HL-60 (cell line): ENCODE measurements around the gene OR10A6.

Source experiments
- DNase-seq, 2 experiments: peaks; one replicate each; pipeline ENCODE4 v3.0.0-alpha.2; 2010 to 2020; ENCODE audit warnings: low read depth in 1 of 2, low spot score in 1 of 2
- H3K27ac ChIP-seq: fragments of 250-450 bp; sonication (Bioruptor Pico); replicated peaks from 2 replicates; pipeline ENCODE4 v1.5.1; 2020; ENCODE audit warnings: mild to moderate bottlenecking, moderate library complexity
- H3K27me3 ChIP-seq: fragments of 250-450 bp; sonication (Bioruptor Pico); 2 replicates; pipeline ENCODE4 v1.5.1; 2021; ENCODE audit warnings: mild to moderate bottlenecking, moderate library complexity; ENCODE audit not compliant: insufficient read depth, poor library complexity, severe bottlenecking
- H3K4me3 ChIP-seq: replicated peaks from 2 replicates; pipeline ENCODE4 v1.5.1; 2011; ENCODE audit warnings: mild to moderate bottlenecking, control low read depth, low read length; ENCODE audit not compliant: insufficient read depth
- CTCF ChIP-seq: IDR thresholded peaks from one replicate; pipeline ENCODE4 v1.5.1; 2011; ENCODE audit warnings: low read length, control low read depth, inconsistent platforms; ENCODE audit not compliant: insufficient read depth
- GABPA ChIP-seq: IDR thresholded peaks from 2 replicates; pipeline ENCODE4 v1.6.1; 2012; ENCODE audit warnings: low read depth
- POLR2AphosphoS5 ChIP-seq: IDR thresholded peaks from 2 replicates; pipeline ENCODE4 v1.6.1; 2012; ENCODE audit warnings: low read depth
- REST ChIP-seq: IDR thresholded peaks from 2 replicates; pipeline ENCODE4 v1.6.1; 2012; ENCODE audit warnings: low read depth; ENCODE audit not compliant: insufficient replicate concordance
- SPI1 ChIP-seq: IDR thresholded peaks from 2 replicates; pipeline ENCODE4 v1.6.1; 2012; ENCODE audit warnings: low read depth, mild to moderate bottlenecking, borderline replicate concordance

OR10A6 gene

GRCh38 chr11:7899418-7899817, 31.6 kb downstream of the OR10A6 start:
- no peak overlapping the region for H3K27ac ChIP-seq
- no peaks in the 10 kb centered on the region for H3K27me3 ChIP-seq
- DNase-seq, result no peak
- no peak overlapping the region for H3K4me3 ChIP-seq
- TF ChIP-seq GABPA (no peak), REST (no peak), SPI1 (no peak), POLR2AphosphoS5 (no peak), CTCF (no peak)

DNA sequence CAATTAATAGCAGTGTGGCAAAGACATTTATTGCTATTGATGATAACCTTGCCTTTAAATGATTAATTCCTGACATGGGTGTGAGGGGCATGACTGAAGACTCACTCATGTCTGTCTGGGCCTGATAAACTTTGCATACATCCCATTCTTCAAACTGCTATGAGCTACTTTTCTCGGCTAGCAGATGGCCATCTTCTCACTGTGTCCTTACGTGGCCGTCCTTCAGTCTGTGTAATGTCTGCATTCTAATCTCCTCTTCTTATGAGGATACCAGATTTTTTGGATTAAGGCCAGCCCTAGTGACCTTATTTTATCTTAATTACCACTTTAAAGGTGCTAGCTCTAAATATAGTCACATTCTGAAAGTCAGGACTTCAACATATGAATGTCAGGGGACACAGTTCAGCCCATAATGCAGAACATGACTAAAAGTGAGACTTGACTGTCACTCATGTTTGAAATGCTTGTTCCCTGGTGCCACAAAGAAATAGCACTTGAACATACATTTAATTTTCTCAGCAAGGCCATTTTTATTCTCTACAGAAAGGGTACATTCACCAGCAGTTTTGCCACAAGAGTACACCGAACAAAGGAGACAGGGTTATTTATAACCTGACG, 32.3 kb downstream of the OR10A6 start:
- Histone ChIP-seq H3K27me3 (no peaks in the 10 kb centered on the region), H3K4me3 (no peak overlapping the region), H3K27ac (no peak overlapping the region)
- DNase-seq, result no peak
- TF ChIP-seq CTCF, result no peak
- TF ChIP-seq POLR2AphosphoS5, result no peak
- TF ChIP-seq REST, result no peak
- TF ChIP-seq GABPA, result no peak
- no peak for TF ChIP-seq SPI1

DNA sequence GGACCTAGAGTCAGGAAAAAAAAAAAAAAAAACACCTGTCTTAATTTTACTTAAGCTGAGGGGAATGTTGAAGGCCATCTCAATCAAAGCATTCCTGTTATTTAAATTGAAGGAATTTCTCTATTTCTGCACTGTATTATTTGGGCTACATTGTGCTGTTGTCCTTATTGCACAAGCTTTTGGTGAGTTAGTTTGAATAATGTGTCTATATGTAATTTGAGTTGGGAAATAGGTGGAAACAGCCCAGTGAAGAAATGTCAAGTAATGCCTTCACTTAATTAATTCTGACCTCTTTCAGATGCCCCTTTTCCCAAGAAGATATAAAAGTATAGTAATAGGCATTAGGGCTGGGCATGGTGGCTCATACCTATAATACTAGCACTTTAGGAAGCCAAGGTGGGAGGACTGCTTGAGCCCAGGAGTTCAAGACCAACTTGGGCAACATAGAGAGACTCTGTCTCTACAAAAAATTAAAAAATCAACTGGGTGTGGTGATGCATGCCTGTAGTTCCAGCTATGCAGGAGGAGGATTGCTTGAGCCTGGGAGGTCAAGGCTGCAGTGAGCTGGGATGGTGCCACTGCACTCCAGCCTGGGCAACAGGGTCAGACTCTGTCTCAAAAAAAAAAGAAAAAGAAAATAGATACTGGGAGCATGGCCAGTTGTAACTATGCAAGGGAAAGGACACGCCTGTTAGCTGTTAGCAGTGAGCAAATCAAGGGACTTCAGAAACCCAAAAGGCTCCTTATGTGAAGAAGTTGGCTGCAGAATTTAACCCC, 34.9 kb downstream of the OR10A6 start:
- DNase-seq, result no peak
- H3K27ac ChIP-seq, result no peak overlapping the region
- H3K27me3 ChIP-seq, result peaks cover 2% of the 10 kb centered on the region
- TF ChIP-seq SPI1 (no peak), POLR2AphosphoS5 (no peak)
- no peak overlapping the region for H3K4me3 ChIP-seq

DNA sequence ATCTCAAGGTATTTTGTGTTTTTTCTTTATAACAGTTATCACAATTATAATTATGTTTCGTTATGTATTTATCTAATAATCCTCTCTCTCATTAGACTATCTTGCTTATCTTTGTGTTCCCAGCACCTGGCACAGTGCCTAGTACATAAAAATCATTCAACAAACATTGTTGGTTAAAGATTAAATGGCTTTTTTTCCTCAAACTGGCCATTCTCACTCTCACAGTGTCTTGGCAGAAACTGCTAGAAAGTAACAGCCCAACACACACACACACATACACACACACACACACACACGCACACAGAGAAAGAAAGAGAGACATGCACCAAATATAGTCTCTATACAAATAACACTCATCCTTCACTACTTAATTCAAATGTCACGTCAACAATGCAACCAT, 36.8 kb downstream of the OR10A6 start:
- DNase-seq, result no peak
- no peak overlapping the region for H3K4me3 ChIP-seq
- no peak overlapping the region for H3K27ac ChIP-seq
- peaks cover 6% of the 10 kb centered on the region for H3K27me3 ChIP-seq
- no peak for TF ChIP-seq GABPA
- no peak for TF ChIP-seq REST
- TF ChIP-seq SPI1, result no peak
- no peak for TF ChIP-seq CTCF
- no peak for TF ChIP-seq POLR2AphosphoS5
